Ovary (tissue), 9 donors: ENCODE measurements around the gene NCOA1. TPM values are rescaled to one million over a fixed set of nuclear protein-coding genes. Genes with fewer than 3 reads are reported as not detected.
"Not testable (repeated sequence)": the region's sequence is repeated elsewhere in the genome, so short reads cannot be mapped to it uniquely, and the experiment has no call there.

Experiments used
- DNase-seq, 5 donors: peaks; one replicate each; pipeline ENCODE4 v3.0.0-alpha.2; 2019 to 2020
- H3K27ac ChIP-seq, 2 donors: fragments of 200-600 bp; one replicate each; pipeline versions ENCODE4 v1.5.1 to v1.8.0; 2019 to 2022
- H3K27me3 ChIP-seq: fragments of 200-600 bp; one replicate; pipeline ENCODE4 v1.8.0; 2022
- H3K36me3 ChIP-seq: fragments of 200-600 bp; sonication (generic); one replicate; pipeline ENCODE4 v1.5.1; 2019
- H3K4me1 ChIP-seq: one replicate; pipeline ENCODE4 v1.8.1; 2013; ENCODE audit warnings: mild to moderate bottlenecking, moderate library complexity; ENCODE audit not compliant: insufficient read depth
- H3K4me3 ChIP-seq: fragments of 200-600 bp; sonication (generic); one replicate; pipeline ENCODE4 v1.5.1; 2017
- H3K9me3 ChIP-seq, 2 donors: fragments of 200-600 bp in 1 of 2; sonication (generic) in 1 of 2; one replicate each; pipeline versions ENCODE4 v1.5.1 to v1.8.1; 2013 to 2019; ENCODE audit warnings: mild to moderate bottlenecking in 1 of 2, moderate library complexity in 1 of 2
- CTCF ChIP-seq, 3 donors: fragments of 450-650 bp in 2 of 3; fragments of 200-600 bp in 1 of 3; IDR thresholded peaks; one replicate each; pipeline versions ENCODE4 v1.5.1 to v1.8.0; 2016 to 2022; ENCODE audit warnings: antibody characterized with exemption in 3 of 3, mild to moderate bottlenecking in 1 of 3
- EP300 ChIP-seq: sonication (generic); formaldehyde crosslinking; IDR thresholded peaks from one replicate; pipeline ENCODE4 v1.6.1; 2017; ENCODE audit warnings: antibody characterized with exemption
- POLR2A ChIP-seq: fragments of 450-650 bp; IDR thresholded peaks from one replicate; pipeline ENCODE4 v1.6.1; 2017; ENCODE audit warnings: antibody characterized with exemption, mild to moderate bottlenecking, moderate library complexity
- WGBS, 3 donors: extraction: QIAGEN DNeasy Blood & Tissue Kit in 1 of 3; methylation state at CpG; one replicate each; pipeline versions ENCODE4 v1.1.5 to v1.1.7; 2013 to 2017; 5-methylcytosine and 5-hydroxymethylcytosine counted together
- intact Hi-C, 4 donors: fragments of 100-400 bp; cut with DNase I; formaldehyde crosslinking; loops; one replicate each; pipeline versions ENCODE4 v1.11.0 to v1.15.1; 2022 to 2023
- polyA plus RNA-seq, 2 donors: library from polyadenylated mRNA; stranded (reverse); fragments of 200-250 nt in 1 of 2; fragments of 350-450 nt in 1 of 2; fragmentation: Illumina TruSeq in 1 of 2; extraction: RNeasy Lipid Tissue Mini Kit (QIAGEN cat#74804) in 1 of 2; gene quantifications; one replicate each; pipeline ENCODE4 v1.2.3, GENCODE V29; 2013 to 2014
- total RNA-seq, 7 donors: library from RNA; depleted of rRNA in 2 of 7; stranded (reverse); fragments of >200 nt in 2 of 7; fragmentation: NEBNext Ultra II Directional in 3 of 7; extraction: Animal tissue kit (Norgen Biotek cat#: 25700) in 3 of 7; gene quantifications; one replicate each; pipeline versions ENCODE4 v1.1.0 to v1.2.4, GENCODE V29; 2016 to 2023
- donor health status: DM: no; HTN: no; CAD: no; lungs with moderate emphysema.
- donor health status: DM: no; HTN: no; CAD: no.
- donor health status: Bipolar disorder and iron deficiency.
- donor health status: DM: yes; HTN: yes; CAD: no.
- donor health status: DM: no; HTN: no; CAD: no.
- donor health status: DM: yes; HTN: yes; CAD: no.

The NCOA1 gene
- total and polyA plus RNA-seq, 9 donors: 20.2 to 69.0 (median 57.3) TPM

DNA sequence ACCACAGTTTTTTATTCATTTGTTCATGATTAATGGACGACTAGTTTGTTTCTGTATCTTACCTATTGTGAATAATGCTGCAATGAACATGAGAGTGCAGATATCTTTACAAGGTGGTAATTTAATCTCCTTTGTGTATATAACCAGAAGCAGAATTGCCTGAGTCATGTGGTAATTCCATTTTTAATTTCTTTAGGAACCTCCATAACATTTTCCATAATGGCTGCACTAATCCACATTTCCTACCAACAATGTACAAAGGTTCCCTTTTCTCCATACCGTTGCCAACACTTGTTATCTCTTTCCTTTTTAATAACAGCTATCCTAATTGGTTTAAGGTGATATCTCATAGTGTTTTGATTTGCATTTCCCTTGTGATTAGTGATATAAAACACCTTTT lies 36.5 kb downstream of the NCOA1 start:
- H3K4me3 ChIP-seq: no peak overlapping the region
- WGBS, 3 donors: 90 to 94% (median 91%) methylated on average over 2 of the region's 2 CpGs
- H3K9me3 ChIP-seq: no peaks in the 10 kb centered on the region
- no peaks in the 10 kb centered on the region for H3K36me3 ChIP-seq
- no peaks in the 10 kb centered on the region for H3K4me1 ChIP-seq
- no peak overlapping the region for H3K27ac ChIP-seq
- DNase-seq: no peak
- no peaks in the 10 kb centered on the region for H3K27me3 ChIP-seq
- TF ChIP-seq EP300: no peak
- no peak for TF ChIP-seq POLR2A
- TF ChIP-seq CTCF (IDR thresholded peaks at IDR 0.05): no peak
- intact Hi-C loops: no loop called here

GRCh38 chr2:24530796-24531195 lies 39.7 kb downstream of the NCOA1 start:
- H3K36me3 ChIP-seq: no peaks in the 10 kb centered on the region
- no peak for DNase-seq
- H3K4me1 ChIP-seq: no peaks in the 10 kb centered on the region
- TF ChIP-seq EP300: no peak
- no peak for TF ChIP-seq POLR2A
- no peak for TF ChIP-seq CTCF (IDR thresholded peaks at IDR 0.05)
- H3K27ac ChIP-seq: no peak overlapping the region
- intact Hi-C loops: no loop called here
- no peak overlapping the region for H3K4me3 ChIP-seq
- no peaks in the 10 kb centered on the region for H3K27me3 ChIP-seq
- H3K9me3 ChIP-seq: no peaks in the 10 kb centered on the region

GRCh38 chr2:24531610-24532009 lies 40.6 kb downstream of the NCOA1 start:
- H3K4me1 ChIP-seq, H3K27ac ChIP-seq, H3K4me3 ChIP-seq, H3K36me3 ChIP-seq, H3K9me3 ChIP-seq, DNase-seq, H3K27me3 ChIP-seq, intact Hi-C loops: not testable (repeated sequence)
- whole genome bisulfite sequencing, 3 donors: 95 to 97% (median 95%) methylated on average over 6 of the region's 6 CpGs

DNA sequence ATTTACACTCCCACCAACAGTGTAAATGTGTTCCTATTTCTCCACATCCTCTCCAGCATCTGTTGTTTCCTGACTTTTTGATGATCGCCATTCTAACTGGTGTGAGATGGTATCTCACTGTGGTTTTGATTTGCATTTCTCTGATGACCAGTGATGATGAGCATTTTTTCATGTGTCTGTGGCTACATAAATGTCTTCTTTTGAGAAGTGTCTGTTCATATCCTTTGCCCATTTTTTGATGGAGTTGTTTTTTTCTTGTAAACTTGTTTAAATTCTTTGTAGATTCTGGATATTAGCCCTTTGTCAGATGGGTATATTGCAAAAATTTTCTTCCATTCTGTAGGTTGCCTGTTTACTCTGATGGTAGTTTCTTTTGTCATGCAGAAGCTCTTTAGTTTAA lies 41.0 kb downstream of the NCOA1 start:
- WGBS, 3 donors: 93 to 100% (median 97%) methylated on average over 1 of the region's 1 CpG
- DNase-seq, H3K36me3 ChIP-seq, H3K9me3 ChIP-seq, H3K4me3 ChIP-seq, H3K27me3 ChIP-seq, H3K27ac ChIP-seq, H3K4me1 ChIP-seq, intact Hi-C loops: not testable (repeated sequence)

DNA sequence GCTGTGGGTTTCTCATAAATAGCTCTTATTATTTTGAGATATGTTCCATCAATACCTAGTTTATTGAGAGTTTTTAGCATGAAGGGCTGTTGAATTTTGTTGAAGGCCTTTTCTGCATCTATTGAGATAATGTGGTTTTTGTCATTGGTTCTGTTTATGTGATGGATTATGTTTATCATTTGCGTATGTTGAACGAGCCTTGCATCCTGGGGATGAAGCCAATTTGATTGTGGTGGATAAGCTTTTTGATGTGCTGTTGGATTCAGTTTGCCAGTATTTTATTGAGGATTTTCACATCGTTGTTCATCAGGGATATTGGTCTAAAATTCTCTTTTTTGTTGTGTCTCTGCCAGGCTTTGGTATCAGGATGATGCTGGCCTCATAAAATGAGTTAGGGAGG lies 42.5 kb downstream of the NCOA1 start:
- not testable (repeated sequence) for H3K27me3 ChIP-seq

GRCh38 chr2:24538720-24539119 lies 47.7 kb downstream of the NCOA1 start:
- no peaks in the 10 kb centered on the region for H3K27me3 ChIP-seq
- no peak overlapping the region for H3K27ac ChIP-seq
- intact Hi-C loops: no loop called here
- H3K4me3 ChIP-seq: no peak overlapping the region
- no peak for DNase-seq
- H3K9me3 ChIP-seq: no peaks in the 10 kb centered on the region
- no peak for TF ChIP-seq CTCF (IDR thresholded peaks at IDR 0.05)
- WGBS, 3 donors: 93 to 94% (median 94%) methylated on average over 4 of the region's 4 CpGs
- H3K4me1 ChIP-seq: no peaks in the 10 kb centered on the region
- no peaks in the 10 kb centered on the region for H3K36me3 ChIP-seq

More for the DNA sequence above, 42.5 kb downstream of the NCOA1 start:
- H3K4me3 ChIP-seq, H3K4me1 ChIP-seq, H3K9me3 ChIP-seq, intact Hi-C loops, H3K36me3 ChIP-seq, H3K27ac ChIP-seq, DNase-seq: not testable (repeated sequence)
- WGBS, 3 donors: 89 to 91% (median 91%) methylated on average over 3 of the region's 3 CpGs
